Neural crest cell (in vitro differentiated cells): ENCODE results near the gene YEATS4. TPM values are rescaled to one million over a fixed set of nuclear protein-coding genes. Genes with fewer than 3 reads are reported as not detected.

Experiments used
- DNase-seq: peaks from one replicate; pipeline ENCODE4 v3.0.0; 2021; ENCODE audit warnings: low read depth, mixed read lengths, low spot score
- H3K27ac Mint-ChIP-seq: one replicate; pipeline ENCODE4 v1.8.0; 2021; ENCODE audit warnings: mild to moderate bottlenecking, mixed read lengths; ENCODE audit not compliant: unreplicated experiment
- H3K27me3 Mint-ChIP-seq: 2 replicates; pipeline ENCODE4 v1.8.0; 2021; ENCODE audit warnings: low read depth, mild to moderate bottlenecking, mixed read lengths
- H3K36me3 Mint-ChIP-seq: 2 replicates; pipeline ENCODE4 v1.8.0; 2021; ENCODE audit warnings: low read depth, mild to moderate bottlenecking, mixed read lengths
- H3K4me1 Mint-ChIP-seq: 2 replicates; pipeline ENCODE4 v1.8.0; 2021; ENCODE audit warnings: mixed read lengths
- H3K4me3 Mint-ChIP-seq: one replicate; pipeline ENCODE4 v1.8.0; 2021; ENCODE audit warnings: mild to moderate bottlenecking, mixed read lengths
- H3K9me3 Mint-ChIP-seq: 2 replicates; pipeline ENCODE4 v1.8.0; 2021; ENCODE audit warnings: mixed read lengths
- CTCF ChIP-seq: fragments of 200-600 bp; sonication (generic); conservative IDR thresholded peaks from 2 replicates; pipeline ENCODE4 v1.5.0; 2021; ENCODE audit warnings: antibody characterized with exemption, mild to moderate bottlenecking
- total RNA-seq: library from RNA; stranded (reverse); gene quantifications from 2 replicates; pipeline ENCODE4 v1.2.1, GENCODE V29; 2021

YEATS4 gene
- total RNA-seq, 1 donor from 2014 or later = 33.9 TPM

DNA sequence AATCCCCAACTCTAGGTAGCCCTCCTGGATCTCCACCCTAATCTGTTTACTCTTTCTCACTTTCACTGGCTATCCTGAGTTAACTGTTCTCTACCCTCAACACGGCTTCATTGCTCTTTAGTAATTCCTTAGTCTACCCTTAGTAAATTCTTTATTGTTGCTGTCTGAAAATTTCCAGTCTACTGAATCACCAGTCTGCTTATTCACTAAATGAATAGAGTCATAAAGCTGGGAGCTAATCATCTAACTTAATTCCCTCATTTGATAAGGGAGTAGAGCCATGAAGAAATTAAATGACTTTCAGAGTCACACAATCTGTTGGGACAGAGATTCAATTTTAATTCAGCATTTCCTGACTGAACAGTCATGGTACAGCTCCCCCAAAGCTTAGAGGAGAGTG lies 36.5 kb downstream of the YEATS4 start:
- Mint-ChIP-seq H3K27me3 (no peaks in the 10 kb centered on the region), H3K4me1 (no peaks in the 10 kb centered on the region), H3K4me3 (no peak overlapping the region), H3K27ac (no peak overlapping the region), H3K9me3 (peaks cover 10% of the 10 kb centered on the region), H3K36me3 (peaks cover 28% of the 10 kb centered on the region)
- no peak for DNase-seq
- TF ChIP-seq CTCF = no peak

DNA sequence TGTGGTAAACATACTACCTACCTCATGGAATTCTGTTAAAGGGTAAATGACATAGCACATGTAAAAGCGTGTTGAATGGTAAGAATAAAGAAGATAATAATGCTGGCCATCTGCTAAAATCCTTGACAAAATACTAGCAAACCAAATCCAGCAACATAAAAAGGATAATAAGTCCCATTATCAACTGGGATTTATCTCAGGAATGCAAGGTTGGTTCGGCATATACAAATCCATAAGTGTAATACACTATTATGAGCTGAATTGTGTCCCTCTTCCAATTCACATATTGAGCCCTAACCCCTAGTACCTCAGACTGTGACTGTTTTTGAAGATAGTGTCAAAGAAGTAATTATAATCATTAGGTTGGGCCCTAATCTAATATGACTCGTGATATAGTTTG lies 37.4 kb downstream of the YEATS4 start:
- Mint-ChIP-seq H3K4me3 (no peak overlapping the region), H3K4me1 (no peaks in the 10 kb centered on the region), H3K36me3 (peaks cover 28% of the 10 kb centered on the region), H3K9me3 (peaks cover 10% of the 10 kb centered on the region), H3K27ac (no peak overlapping the region), H3K27me3 (no peaks in the 10 kb centered on the region)
- DNase-seq = no peak
- no peak for TF ChIP-seq CTCF

DNA sequence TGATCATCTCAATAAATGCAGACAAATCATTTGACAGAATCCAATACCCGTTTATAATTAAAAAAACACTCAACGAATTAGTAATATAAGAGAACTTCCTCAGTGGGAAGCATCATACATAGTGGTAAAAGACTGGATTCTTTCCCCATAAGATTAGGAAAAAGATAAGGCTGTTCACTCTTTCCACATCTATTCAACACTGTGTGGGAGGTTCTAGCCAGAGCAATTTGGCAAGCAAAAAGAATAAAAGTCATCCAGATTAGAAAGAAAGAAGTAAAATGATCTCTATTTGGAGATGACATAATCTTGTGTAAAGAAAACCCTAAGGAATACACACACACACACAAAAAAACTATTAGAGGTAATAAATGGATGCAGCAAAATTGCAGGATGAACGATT lies 38.4 kb downstream of the YEATS4 start:
- Mint-ChIP-seq H3K4me3 (no peak overlapping the region), H3K4me1 (no peaks in the 10 kb centered on the region), H3K9me3 (peaks cover 10% of the 10 kb centered on the region), H3K27me3 (no peaks in the 10 kb centered on the region), H3K36me3 (peaks cover 28% of the 10 kb centered on the region), H3K27ac (no peak overlapping the region)
- no peak for TF ChIP-seq CTCF
- no peak for DNase-seq

DNA sequence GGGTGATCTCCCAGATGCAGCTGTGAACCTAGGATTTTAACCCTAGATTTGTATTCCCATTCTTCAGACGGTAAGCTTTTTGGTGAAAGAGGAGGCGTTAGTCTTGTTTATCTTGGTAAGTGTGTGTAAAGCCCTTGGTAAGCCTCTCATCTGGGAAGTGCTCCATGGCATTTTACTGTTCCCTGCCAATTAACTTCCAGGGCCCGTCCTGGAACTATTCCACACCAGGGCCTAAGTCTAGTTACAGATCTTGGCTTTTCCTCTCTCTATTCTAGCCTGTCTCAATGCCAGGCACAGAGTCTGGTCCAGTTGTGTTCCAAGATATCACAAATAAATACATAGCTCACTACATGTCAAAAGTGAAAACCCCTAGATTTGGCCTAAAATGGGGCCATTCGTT lies 42.4 kb downstream of the YEATS4 start:
- peaks cover 8% of the 10 kb centered on the region for H3K9me3 Mint-ChIP-seq
- no peak overlapping the region for H3K4me3 Mint-ChIP-seq
- no peaks in the 10 kb centered on the region for H3K27me3 Mint-ChIP-seq
- H3K4me1 Mint-ChIP-seq = peaks cover 4% of the 10 kb centered on the region
- no peak overlapping the region for H3K27ac Mint-ChIP-seq
- DNase-seq = no peak
- peaks cover 17% of the 10 kb centered on the region for H3K36me3 Mint-ChIP-seq
- no peak for TF ChIP-seq CTCF

GRCh38 chr12:69404851-69405565 lies 45.5 kb downstream of the YEATS4 start:
- TF ChIP-seq CTCF = no peak
- H3K27ac Mint-ChIP-seq = no peak overlapping the region
- H3K36me3 Mint-ChIP-seq = no peaks in the 10 kb centered on the region
- peaks cover 4% of the 10 kb centered on the region for H3K4me1 Mint-ChIP-seq
- no peaks in the 10 kb centered on the region for H3K9me3 Mint-ChIP-seq
- no peak overlapping the region for H3K4me3 Mint-ChIP-seq
- no peaks in the 10 kb centered on the region for H3K27me3 Mint-ChIP-seq
- DNase-seq = no peak
